ENCODE data around the gene SBK1. TPM values are rescaled to one million over a fixed set of nuclear protein-coding genes. Genes with fewer than 3 reads are reported as not detected.

SBK1 gene
- polyA plus RNA-seq: 3.2 and 6.9 TPM in 2 replicates

DNA sequence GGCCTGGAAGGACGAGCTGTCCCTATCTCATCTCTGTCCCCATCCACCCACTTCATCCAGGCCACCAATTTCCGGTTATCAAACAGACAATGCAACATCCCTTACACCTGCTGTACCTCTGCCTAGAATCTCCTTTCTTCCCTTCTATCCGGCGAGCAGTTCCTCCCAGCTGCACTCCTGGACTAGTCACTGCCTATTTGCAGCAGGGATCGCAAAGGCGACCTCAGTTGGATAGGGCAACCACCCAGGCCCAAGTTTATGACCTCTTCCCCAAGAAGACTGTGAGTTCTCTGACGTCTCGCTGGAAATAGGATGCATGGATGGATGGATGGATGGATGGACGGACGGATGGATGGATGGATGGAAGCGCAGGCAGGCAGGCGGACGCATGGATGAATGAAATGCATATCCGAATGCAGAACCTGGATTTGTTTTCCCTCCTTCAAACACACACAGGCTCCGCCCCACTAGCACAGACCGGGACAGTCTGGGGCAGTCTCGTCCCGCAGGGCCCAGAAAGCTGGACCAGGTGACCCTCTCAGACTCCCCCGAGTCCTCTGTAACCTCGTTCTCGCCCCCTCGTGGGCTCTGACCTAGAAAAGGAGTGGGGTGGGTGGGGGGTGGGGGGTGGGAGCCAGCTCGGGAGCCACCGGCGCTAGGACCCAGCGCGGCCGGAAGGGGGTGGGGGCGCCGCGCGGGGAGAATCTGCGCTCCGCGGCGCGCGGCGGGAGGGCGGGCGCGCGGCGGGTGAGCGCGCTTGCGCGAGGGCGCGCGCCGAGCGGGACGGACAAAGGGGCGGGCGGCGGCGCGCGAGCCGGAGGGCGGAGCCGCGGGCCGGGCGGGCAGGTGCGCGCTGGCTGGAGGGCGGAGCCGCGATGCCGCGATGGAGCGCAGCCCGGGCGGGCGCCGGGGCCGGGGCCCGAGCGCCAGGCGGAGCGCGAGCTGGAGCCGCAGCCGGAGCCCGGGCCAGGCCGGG lies at the start of gene SBK1:
SBK1 (plus strand) TSS at position 875 of the 976 bp plus-strand sequence. CDS start 24,867 bp downstream, outside the sequence.

DNA sequence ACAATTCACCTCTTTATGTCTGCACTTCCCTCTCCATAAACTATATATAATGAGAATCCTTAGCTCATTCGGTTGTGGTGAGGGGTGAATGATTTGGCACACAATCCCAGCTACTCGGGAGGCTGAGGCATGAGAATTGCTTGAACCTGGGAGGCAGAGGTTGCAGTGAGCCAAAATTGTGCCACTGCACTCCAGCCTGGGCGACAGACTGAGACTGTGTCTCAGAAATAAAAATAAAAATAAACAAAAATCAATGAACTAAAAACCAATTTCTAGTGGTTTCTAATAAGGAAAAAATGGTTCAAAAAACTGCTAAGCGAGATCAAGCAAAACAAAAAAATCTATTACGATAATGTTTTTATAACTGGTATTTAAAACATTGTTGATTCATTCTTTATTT lies 71.1 kb downstream of the SBK1 start, which contains the start of gene NPIPB6:
NPIPB6 (minus strand) TSS at position 101 of the 400 bp plus-strand sequence. CDS start 686 bp downstream, outside the sequence.

Other genes starting within 250 kb of the SBK1 start
- gene GSG1L, start 228.8 kb upstream of the SBK1 start, polyA plus RNA-seq: 0.16 TPM in 1 of 2 replicates, not detected in the other
- gene XPO6, start 80.6 kb upstream of the SBK1 start, polyA plus RNA-seq: 11.4 and 12.4 TPM in 2 replicates
- 1.0 TPM in 1 of 2 replicates, not detected in the other for gene NPIPB6, start 71.0 kb downstream of the SBK1 start, polyA plus RNA-seq
- gene EIF3CL, start 111.3 kb downstream of the SBK1 start, polyA plus RNA-seq: 9.7 TPM in 1 of 2 replicates, not detected in the other
- not detected in 2 replicates for gene NPIPB7, start 179.8 kb downstream of the SBK1 start, polyA plus RNA-seq
- gene CLN3, start 199.5 kb downstream of the SBK1 start, polyA plus RNA-seq: 3.8 and 12.8 TPM in 2 replicates
- not detected in 2 replicates for gene APOBR, start 202.1 kb downstream of the SBK1 start, polyA plus RNA-seq
- gene IL27, start 214.3 kb downstream of the SBK1 start, polyA plus RNA-seq: not detected in 2 replicates
- 3.3 and 5.8 TPM in 2 replicates for gene NUPR1, start 246.4 kb downstream of the SBK1 start, polyA plus RNA-seq

All from Purkinje cell (primary cell).